Prostate gland (tissue), 2 donors: ENCODE data around the gene SHD. TPM values are rescaled to one million over a fixed set of nuclear protein-coding genes. Genes with fewer than 3 reads are reported as not detected.
A peak's percentile ranks its signal among the peaks of the same experiment; 100 is the strongest.

Source experiments
- DNase-seq: peaks from one replicate; pipeline ENCODE4 v3.0.0-alpha.2; 2019; ENCODE audit warnings: low spot score
- H3K27ac ChIP-seq, 2 donors: fragments of 200-600 bp; sonication (generic); 2 replicates each; pipeline ENCODE4 v1.5.1; 2017 to 2019
- H3K27me3 ChIP-seq: fragments of 200-600 bp; sonication (generic); replicated peaks from 2 replicates; pipeline ENCODE4 v1.5.1; 2019; ENCODE audit not compliant: insufficient read depth
- H3K36me3 ChIP-seq, 2 donors: fragments of 200-600 bp; sonication (generic); 1 replicate in 1 of 2; 2 replicates in 1 of 2; pipeline versions ENCODE4 v1.5.1 to v1.8.1; 2017 to 2019
- H3K4me1 ChIP-seq: fragments of 200-600 bp; sonication (generic); replicated peaks from 2 replicates; pipeline ENCODE4 v1.5.1; 2019
- H3K4me3 ChIP-seq, 2 donors: fragments of 200-600 bp; sonication (generic); 2 replicates each; pipeline ENCODE4 v1.5.1; 2017 to 2019
- H3K9me3 ChIP-seq: fragments of 200-600 bp; sonication (generic); 2 replicates; pipeline ENCODE4 v1.5.1; 2017
- POLR2A ChIP-seq: fragments of 450-650 bp; IDR thresholded peaks from one replicate; pipeline ENCODE4 v1.6.1; 2016; ENCODE audit warnings: antibody characterized with exemption, mild to moderate bottlenecking
- POLR2AphosphoS5 ChIP-seq: sonication (generic); formaldehyde crosslinking; IDR thresholded peaks from one replicate; pipeline ENCODE4 v1.6.1; 2017; ENCODE audit warnings: antibody characterized with exemption
- WGBS: methylation state at CpG from one replicate; pipeline ENCODE4 v1.1.5; 2018; 5-methylcytosine and 5-hydroxymethylcytosine counted together
- intact Hi-C: fragments of 100-400 bp; cut with DNase I; formaldehyde crosslinking; loops from one replicate; pipeline ENCODE4 v1.14.2; 2022
- total RNA-seq, 2 donors: library from RNA; depleted of rRNA; stranded (reverse); fragments of >200 nt; gene quantifications; one replicate each; pipeline ENCODE4 v1.1.0, GENCODE V29; 2016
- TF ChIP-seq, protein P1 (sequence below), 4 experiments: fragments of 200-600 bp in 2 of 4; fragments of 450-650 bp in 2 of 4; sonication (generic) in 2 of 4; IDR thresholded peaks; 1 replicate in 3 of 4; 2 replicates in 1 of 4; pipeline ENCODE4 v1.5.1; 2016 to 2019; ENCODE audit warnings: antibody characterized with exemption in 4 of 4, mild to moderate bottlenecking in 2 of 4, moderate library complexity in 2 of 4

Gene SHD
- total RNA-seq, 2 donors from 2014 or later, result 0.62 to 18.0 TPM

- 95% methylated on average over 11 of the region's 11 CpGs for WGBS
- intact Hi-C loops, result loop anchor here (10.0 kb wide), 2 partner anchors 144 to 264 kb away; partner anchors contain the start of genes CHAF1A and SH3GL1
- no peaks in the 10 kb centered on the region for H3K27me3 ChIP-seq
- TF ChIP-seq POLR2A, result no peak
- TF ChIP-seq, protein P1, sequence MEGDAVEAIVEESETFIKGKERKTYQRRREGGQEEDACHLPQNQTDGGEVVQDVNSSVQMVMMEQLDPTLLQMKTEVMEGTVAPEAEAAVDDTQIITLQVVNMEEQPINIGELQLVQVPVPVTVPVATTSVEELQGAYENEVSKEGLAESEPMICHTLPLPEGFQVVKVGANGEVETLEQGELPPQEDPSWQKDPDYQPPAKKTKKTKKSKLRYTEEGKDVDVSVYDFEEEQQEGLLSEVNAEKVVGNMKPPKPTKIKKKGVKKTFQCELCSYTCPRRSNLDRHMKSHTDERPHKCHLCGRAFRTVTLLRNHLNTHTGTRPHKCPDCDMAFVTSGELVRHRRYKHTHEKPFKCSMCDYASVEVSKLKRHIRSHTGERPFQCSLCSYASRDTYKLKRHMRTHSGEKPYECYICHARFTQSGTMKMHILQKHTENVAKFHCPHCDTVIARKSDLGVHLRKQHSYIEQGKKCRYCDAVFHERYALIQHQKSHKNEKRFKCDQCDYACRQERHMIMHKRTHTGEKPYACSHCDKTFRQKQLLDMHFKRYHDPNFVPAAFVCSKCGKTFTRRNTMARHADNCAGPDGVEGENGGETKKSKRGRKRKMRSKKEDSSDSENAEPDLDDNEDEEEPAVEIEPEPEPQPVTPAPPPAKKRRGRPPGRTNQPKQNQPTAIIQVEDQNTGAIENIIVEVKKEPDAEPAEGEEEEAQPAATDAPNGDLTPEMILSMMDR (IDR thresholded peaks at IDR 0.05), result no peak
- TF ChIP-seq POLR2AphosphoS5, result no peak
- DNase-seq, result no peak
- H3K9me3 ChIP-seq, result no peaks in the 10 kb centered on the region
- H3K36me3 ChIP-seq, result peaks cover 7 to 12% of the 10 kb centered on the region in 2 donors
- H3K4me3 ChIP-seq, result no peak overlapping the region
- H3K4me1 ChIP-seq, result no peaks in the 10 kb centered on the region
- no peak overlapping the region for H3K27ac ChIP-seq
Observed at GRCh38 chr19:4260613-4261191, 18.4 kb upstream of the SHD start.

- WGBS, result 68% methylated on average over 4 of the region's 4 CpGs
- intact Hi-C loops, result loop anchor here (5.0 to 10.0 kb wide), 3 partner anchors 87 to 260 kb away; partner anchors contain the start of genes CHAF1A and SH3GL1
- no peak for DNase-seq
- Histone ChIP-seq H3K27ac (no peak overlapping the region), H3K4me1 (no peaks in the 10 kb centered on the region), H3K27me3 (no peaks in the 10 kb centered on the region), H3K9me3 (no peaks in the 10 kb centered on the region), H3K4me3 (no peak overlapping the region), H3K36me3 (peaks cover 0 to 7% of the 10 kb centered on the region in 2 donors)
- TF ChIP-seq POLR2AphosphoS5, result no peak
- no peak for TF ChIP-seq POLR2A
- TF ChIP-seq, protein P1 (IDR thresholded peaks at IDR 0.05), result no peak
Observed at GRCh38 chr19:4264812-4265211, 14.3 kb upstream of the SHD start.

DNA sequence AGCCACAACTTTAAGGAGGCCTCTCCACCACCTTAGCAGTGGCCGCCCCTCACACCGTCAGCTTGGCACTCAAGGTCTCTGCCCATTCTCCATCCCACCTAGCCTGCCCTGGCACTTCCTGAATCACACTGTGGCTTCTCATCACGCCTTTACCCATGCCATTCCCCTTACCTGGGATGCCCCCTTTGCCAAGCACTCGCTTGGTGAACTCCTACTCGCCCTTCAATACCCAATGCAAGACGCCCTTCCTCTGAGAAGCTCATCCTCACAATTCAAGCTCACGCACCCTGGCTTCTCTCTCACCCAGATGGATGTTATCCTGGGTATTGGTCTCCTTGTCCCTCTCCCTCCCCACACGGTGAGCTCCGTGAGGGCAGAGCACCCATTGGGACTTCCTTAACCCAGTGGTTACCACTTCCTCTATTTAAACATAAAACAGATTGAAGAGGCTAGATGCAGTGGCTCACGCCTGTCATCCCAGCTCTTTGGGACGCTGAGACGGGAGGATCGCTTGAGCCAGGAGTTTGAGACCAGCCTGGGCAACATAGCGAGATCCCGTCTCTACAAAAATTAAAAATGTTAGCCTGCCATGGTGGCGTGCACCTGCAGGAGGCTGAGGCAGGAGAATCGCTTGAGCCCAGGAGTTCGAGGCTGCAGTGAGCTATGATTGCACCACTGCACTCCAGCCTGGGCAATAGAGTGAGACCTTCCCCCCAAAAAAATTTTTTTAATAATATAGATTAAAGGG is 12.6 kb upstream of the SHD start:
- Histone ChIP-seq H3K4me3 (no peak overlapping the region), H3K27ac (no peak overlapping the region), H3K9me3 (no peaks in the 10 kb centered on the region), H3K4me1 (no peaks in the 10 kb centered on the region), H3K27me3 (no peaks in the 10 kb centered on the region), H3K36me3 (peaks cover 0 to 7% of the 10 kb centered on the region in 2 donors)
- intact Hi-C loops, result loop anchor here (5.0 to 10.0 kb wide), 3 partner anchors 86 to 258 kb away; partner anchors contain the start of genes CHAF1A and SH3GL1
- DNase-seq, result no peak
- TF ChIP-seq POLR2AphosphoS5 (no peak), POLR2A (no peak)
- TF ChIP-seq, protein P1 (IDR thresholded peaks at IDR 0.05), result no peak
- WGBS, result 93% methylated on average over 18 of the region's 18 CpGs

GRCh38 chr19:4267101-4267900 is 11.8 kb upstream of the SHD start:
- Histone ChIP-seq H3K27me3 (no peaks in the 10 kb centered on the region), H3K9me3 (no peaks in the 10 kb centered on the region), H3K4me1 (no peaks in the 10 kb centered on the region), H3K27ac (peak overlapping the region in 1 of 2 donors; percentile 58), H3K4me3 (no peak overlapping the region), H3K36me3 (peaks cover 0 to 7% of the 10 kb centered on the region in 2 donors)
- TF ChIP-seq, protein P1 (IDR thresholded peaks at IDR 0.05), result peak; percentile 71 to 75 (median 74)
- no peak for TF ChIP-seq POLR2AphosphoS5
- intact Hi-C loops, result loop anchor here (5.0 to 10.0 kb wide), 3 partner anchors 85 to 258 kb away; partner anchors contain the start of genes CHAF1A and SH3GL1
- DNase-seq, result peak; percentile 29
- WGBS, result 41% methylated on average over 21 of the region's 21 CpGs
